HPDE6-E6E7 (cell line): ENCODE results near the gene PLXNC1.

ENCODE experiments used
- DNase-seq: peaks from one replicate; pipeline ENCODE4 v3.0.0; 2011; ENCODE audit warnings: missing footprints; ENCODE audit errors: extremely low spot score

Gene PLXNC1

GRCh38 chr12:94147991-94148738 lies at the start of gene PLXNC1:
Gene PLXNC1, plus strand, starts transcription at chr12:94148577. Its CDS starts 395 bp downstream, at chr12:94148972.
- DNase-seq: no peak

- DNase-seq: no peak
Observed at GRCh38 chr12:94099191-94099590, 49.2 kb upstream of the PLXNC1 start.

- no peak for DNase-seq
Observed at GRCh38 chr12:94099632-94100031, 48.7 kb upstream of the PLXNC1 start.

- peak; percentile 68 for DNase-seq
Observed at GRCh38 chr12:94100211-94100627, 48.2 kb upstream of the PLXNC1 start.

- DNase-seq: peak; percentile 38
Observed at GRCh38 chr12:94100990-94101737, 47.2 kb upstream of the PLXNC1 start.

GRCh38 chr12:94101738-94102660 lies 46.4 kb upstream of the PLXNC1 start:
- peak; percentile 64 for DNase-seq

GRCh38 chr12:94103986-94104385 lies 44.4 kb upstream of the PLXNC1 start:
- DNase-seq: peak; percentile 9

- DNase-seq: no peak
Observed at GRCh38 chr12:94107910-94108309, 40.5 kb upstream of the PLXNC1 start.

- DNase-seq: no peak
Observed at GRCh38 chr12:94109160-94109559, 39.2 kb upstream of the PLXNC1 start.

GRCh38 chr12:94110258-94110657 lies 38.1 kb upstream of the PLXNC1 start:
- no peak for DNase-seq

- no peak for DNase-seq
Observed at GRCh38 chr12:94111302-94111701, 37.1 kb upstream of the PLXNC1 start.

GRCh38 chr12:94112121-94112520 lies 36.3 kb upstream of the PLXNC1 start:
- no peak for DNase-seq

- DNase-seq: no peak
Observed at GRCh38 chr12:94114166-94114565, 34.2 kb upstream of the PLXNC1 start.

GRCh38 chr12:94116191-94116590 lies 32.2 kb upstream of the PLXNC1 start:
- DNase-seq: no peak

GRCh38 chr12:94121886-94122285 lies 26.5 kb upstream of the PLXNC1 start:
- no peak for DNase-seq

GRCh38 chr12:94122591-94122990 lies 25.8 kb upstream of the PLXNC1 start:
- DNase-seq: no peak

- no peak for DNase-seq
Observed at GRCh38 chr12:94123127-94123526, 25.2 kb upstream of the PLXNC1 start.

- DNase-seq: no peak
Observed at GRCh38 chr12:94126067-94126466, 22.3 kb upstream of the PLXNC1 start.

GRCh38 chr12:94127239-94128131 lies 20.9 kb upstream of the PLXNC1 start:
- no peak for DNase-seq

GRCh38 chr12:94128280-94128679 lies 20.1 kb upstream of the PLXNC1 start:
- DNase-seq: no peak
